Stimulated activated CD4-positive, alpha-beta T cell treated with anti-CD3 and anti-CD28 coated beads, Interleukin-1b, Interleukin-23, amount 100 ng/mL, for 24 hours (primary cell): ENCODE results near the gene EXTL2.
"Not testable (repeated sequence)": the region's sequence is repeated elsewhere in the genome, so short reads cannot be mapped to it uniquely, and the experiment has no call there.

ENCODE experiments used
- DNase-seq, 4 experiments: peaks; one replicate each; pipeline ENCODE4 v3.0.0-alpha.2; 2020; ENCODE audit warnings: low read depth in 4 of 4, low spot score in 1 of 4

The EXTL2 gene

DNA sequence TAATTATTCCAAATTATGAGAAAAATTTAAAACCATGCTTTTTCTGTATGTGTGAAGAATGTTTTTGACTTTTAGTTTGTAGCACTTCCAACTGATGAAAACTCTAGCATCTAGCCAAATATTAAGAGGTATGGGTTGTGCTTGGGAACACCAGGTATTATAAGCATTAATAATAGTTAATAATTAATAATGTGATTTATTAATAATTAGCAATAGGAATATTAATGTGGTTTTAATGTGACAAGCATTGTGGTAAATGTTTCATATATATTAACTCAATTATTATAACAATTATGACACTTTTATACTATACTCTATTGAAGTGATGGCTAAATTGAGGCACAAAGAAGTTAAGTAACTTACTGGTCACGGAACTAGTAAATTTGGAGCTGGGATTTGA, 9.1 kb upstream of the EXTL2 start:
- DNase-seq, result no peak

DNA sequence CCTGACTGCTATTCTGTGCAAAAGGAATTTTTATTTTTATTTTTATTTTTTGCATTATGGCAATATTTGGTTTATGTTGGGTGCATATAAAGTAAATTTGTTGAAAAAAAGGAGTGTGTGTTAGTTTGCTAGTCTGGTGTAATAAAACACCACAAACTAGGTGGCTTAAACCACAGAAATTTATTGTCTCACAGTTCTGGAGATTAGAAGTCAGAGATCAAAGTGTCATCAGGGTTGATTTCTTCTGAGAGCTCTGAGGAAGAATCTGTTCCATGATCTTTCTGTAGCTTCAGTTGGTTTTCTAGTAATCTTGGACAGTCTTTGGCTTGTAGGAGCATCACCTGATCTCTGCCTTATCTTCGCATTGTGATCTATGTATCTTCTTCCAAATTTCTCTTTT, 7.7 kb upstream of the EXTL2 start:
- DNase-seq, result no peak

DNA sequence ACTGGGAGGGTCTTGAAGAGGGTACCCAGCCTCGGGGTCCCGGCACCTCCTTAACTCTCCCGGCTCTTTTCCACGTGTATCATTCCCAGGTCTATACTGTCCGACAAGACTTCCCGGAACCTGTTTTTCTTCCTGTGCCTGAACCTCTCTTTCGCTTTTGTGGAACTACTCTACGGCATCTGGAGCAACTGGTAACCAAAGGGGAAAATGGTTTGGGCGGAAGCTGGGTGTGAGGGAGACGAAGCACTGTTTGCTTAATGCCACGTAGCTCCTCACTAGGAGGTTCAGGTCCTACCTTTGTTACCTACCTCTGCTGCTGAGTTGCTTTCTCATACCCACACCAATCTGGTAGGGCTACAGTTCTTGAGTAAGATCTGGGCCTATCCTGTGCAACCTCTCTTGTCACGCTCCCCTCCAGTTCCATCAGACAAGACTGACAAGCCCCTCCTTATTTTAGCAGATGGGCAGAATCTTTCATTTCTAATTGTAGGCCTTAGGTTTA, 1.9 kb upstream of the EXTL2 start:
- peak in 3 of 4 experiments; percentile 8 to 15 (median 13) for DNase-seq

DNA sequence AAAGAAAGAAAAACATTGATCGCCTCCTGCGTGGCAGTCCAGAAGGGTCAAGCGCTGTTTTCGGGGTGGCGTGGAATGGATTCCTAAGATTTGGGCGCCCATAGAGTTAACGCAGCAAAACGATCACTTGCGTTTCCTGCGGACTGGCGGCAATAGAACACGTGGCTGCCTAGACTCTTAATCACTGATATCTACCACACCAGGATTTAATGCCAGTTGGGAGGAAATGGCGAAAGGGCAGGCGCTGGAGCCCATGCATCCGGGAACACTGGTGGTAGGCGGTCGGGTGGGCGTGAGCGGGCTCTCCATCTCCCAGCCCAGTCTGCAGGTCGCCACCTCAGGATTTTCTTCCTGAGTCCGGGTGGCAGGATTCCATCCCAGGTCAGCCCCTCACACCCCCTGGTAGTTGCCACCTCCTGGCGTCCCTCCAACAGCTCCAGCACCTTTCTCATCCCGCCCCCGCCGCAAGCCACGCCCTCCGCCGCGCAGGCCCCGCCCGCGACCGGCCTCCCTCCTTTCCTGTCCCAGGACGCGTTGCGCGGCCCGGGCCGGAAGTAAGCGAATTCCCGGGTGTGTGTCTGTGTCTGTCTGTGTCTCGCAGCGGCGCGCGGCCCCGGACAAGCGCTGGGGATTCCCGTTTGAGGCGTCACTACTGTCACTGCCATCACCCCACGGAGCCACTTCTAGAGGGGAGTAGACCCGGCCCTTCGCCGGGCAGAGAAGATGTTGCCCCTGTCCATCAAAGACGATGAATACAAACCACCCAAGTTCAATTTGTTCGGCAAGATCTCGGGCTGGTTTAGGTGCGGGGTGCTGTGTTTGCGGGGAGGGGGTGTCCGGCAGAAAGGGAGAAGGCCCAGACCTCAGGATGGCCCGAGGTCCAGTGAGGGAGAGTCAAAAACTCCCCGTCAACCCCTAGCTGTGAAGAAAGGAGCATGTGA, 1.2 kb upstream of the EXTL2 start, which contains the start of gene SLC30A7:
TSS of gene SLC30A7 (plus strand) at position 551 of the 941 bp plus-strand sequence. CDS start at position 724, 173 bp downstream.
- DNase-seq, result peak; percentile 86 to 98 (median 96)

DNA sequence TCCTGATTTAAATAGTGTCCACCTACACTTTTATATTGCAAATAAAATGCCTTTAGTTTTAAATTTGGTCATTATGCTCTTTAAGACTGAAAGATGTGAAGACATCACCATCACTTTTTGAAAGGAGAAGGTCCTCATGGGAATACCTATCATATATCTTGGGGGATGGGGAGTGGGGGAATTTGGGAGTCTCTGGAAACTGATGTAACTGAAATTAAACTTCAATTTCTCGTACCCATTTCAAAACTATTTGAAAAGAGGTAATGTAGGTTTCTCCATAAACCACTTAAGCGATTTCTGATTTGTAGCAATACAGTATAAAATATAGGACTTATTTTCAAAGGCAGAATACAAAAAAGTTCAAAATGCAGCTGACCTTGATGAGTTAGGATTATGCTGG, 924 bp downstream of the EXTL2 start:
- DNase-seq, result no peak

DNA sequence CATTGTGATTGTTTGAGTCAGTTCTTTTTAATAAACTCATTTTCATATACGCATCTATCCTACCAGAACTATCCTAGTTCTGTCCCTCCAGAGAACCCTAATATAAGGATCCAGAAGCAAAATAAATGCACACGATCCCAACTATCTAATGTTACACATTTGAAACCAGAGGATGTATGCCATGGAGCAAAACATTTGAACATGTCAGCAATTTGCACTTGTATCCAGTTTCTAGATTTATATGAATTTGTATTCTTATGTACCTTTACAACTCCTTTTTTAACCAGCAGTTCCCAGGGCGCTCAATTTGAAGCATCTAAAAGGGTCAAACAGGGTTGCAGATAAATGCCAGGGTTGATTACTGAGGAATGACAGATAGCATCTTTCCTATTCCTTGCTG, 2.1 kb downstream of the EXTL2 start:
- no peak for DNase-seq

DNA sequence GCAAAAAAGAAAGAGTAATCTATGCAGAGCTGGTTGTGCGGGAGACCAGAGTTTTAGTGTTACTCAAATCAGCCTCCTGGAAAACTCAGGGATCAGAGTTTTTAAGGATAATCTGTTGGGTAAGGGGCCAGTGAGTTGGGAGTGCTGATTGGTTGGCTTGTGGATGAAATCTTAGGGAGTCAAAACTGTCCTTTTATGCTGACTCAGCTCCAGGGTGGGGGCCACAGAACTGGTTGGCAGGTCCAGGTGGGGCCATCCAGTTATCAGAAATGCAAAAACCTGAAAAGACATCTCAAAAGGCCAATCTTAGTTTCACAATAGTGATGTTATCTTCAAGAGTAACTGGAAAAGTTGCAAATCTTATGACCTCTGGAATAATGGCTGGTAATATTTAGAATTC, 3.3 kb downstream of the EXTL2 start:
- no peak for DNase-seq

DNA sequence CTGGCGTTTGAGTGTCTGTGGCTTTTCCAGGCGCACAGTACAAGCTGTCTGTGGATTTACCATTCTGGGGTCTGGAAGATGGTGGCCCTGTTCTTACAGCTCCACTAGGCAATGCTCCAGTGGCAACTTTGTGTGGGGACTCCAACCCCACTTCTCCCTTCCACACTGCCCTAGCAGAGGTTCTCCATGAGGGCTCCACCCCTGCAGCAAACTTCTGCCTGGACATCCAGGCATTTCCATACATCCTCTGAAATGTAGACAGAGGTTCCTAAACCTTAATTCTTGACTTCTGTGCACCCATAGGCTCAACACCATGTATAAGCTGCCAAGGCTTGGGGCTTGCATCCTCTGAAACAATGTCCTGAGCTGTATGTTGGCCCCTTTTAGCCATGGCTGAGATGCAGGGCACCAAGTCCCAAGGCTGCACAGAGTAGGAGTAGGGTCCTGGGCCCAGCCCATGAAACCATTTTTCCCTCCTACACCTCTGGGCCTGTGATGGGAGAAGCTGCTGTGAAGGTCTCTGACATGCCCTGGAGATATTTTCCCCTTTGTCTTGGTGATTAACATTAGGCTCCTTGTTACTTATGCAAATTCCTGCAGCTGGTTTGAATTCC, 4.7 kb downstream of the EXTL2 start:
- DNase-seq, result not testable (repeated sequence)

DNA sequence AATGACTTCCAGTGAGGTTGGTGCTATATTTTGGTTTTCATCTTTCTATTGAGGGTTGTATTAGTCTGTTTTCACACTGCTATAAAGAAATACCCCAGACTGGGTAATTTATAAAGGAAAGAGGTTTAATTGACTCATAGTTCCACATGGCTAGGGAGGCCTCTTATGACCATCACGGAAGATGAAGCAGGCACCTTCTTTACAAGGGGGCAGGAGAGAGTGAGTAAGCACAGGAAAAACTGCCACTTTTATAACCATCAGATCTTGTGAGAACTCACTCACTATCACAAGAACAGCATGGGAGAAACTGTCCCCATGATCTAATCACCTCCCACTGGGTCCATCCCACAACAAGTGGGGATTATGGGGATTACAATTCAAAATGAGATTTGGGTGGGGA, 5.6 kb downstream of the EXTL2 start:
- not testable (repeated sequence) for DNase-seq

DNA sequence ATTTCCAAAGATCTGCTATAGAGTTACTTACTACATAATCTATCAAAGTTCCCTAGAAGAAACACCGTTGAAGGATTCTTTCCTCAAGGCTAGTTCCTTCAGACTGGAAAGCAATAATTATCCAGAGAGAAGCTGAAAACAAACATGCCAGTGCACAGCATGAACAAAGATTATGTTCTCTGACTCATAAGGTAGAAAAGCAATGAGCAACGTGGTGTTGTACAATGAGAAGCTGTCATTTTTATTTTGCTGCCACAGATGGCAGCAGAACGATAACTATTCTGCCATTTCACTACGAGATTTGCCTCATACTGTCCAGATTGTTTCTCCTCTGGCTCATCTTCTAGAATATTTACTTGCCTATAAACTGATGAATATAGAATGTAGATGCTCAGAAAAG, 10.7 kb downstream of the EXTL2 start:
- DNase-seq, result no peak

DNA sequence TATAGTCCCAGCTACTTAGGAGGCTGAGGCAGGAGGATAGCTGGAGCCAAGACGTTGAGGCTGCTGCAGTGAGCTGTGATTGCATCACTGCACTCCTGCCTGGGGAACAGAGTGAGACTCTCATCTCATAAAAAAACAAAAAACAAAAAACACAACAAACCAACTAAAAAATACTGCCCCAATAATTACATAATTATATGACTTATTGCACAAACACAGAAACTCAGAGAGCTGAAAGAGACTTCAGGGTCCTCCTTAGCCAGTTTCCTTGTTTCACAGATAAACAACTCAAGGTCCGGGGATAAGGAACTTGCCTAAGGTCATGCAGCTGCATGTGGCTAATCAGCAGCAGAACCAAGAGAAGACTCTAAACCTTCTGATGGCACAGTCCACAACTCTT, 11.9 kb downstream of the EXTL2 start:
- no peak for DNase-seq

DNA sequence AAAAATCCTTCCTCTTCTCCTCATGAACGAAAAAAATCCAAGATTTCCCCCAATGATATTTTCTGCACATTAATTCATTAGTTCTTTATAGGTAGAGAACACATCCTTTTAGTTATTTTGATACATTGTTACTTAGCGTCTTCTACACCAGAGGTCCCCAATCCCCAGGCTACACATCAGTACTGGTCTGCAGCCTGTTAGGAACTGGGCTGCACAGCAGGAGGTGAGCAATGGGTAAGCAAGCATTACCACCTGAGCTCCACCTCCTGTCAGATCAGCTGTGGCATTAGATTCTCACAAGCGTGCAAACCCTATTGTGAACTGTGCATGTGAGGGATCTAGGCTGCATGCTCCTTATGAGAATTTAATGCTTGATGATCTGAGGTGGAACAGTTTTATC, 13.0 kb downstream of the EXTL2 start:
- no peak for DNase-seq

DNA sequence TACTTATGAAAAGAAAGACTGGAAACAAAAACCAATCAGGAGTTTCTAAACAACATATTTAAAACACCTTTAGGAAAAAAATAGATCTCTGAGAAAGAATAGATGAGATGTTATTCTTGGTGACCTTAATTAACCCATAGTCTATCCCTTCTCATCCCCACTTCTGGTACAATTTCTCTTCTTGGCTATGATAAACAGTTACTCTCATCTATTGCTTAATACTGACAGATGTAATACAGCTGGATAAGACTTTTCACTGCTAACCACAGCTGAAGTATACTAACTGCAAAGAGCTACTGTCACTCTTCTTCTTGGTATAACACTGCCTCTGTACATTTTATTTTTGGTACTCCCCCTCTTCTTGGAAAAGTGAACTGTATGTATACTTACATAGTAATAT, 15.2 kb downstream of the EXTL2 start:
- no peak for DNase-seq

DNA sequence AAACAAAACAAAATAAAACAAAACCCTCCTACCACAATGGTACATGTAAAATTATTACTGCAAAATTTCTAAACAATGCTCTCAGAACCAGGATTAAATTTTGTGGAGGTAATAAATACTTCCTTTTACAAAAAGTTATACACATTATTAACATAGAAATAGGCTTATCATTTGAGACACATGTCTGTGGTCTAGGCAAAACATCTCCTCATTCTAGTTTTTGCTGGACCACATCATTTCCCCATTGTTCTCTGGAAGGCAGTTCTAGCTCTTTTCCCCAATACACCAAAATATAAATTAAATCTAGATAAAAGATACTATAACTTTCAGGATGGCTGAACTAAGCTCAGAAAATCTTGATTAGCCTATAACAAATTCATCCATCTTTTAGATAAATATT, 18.4 kb downstream of the EXTL2 start:
- no peak for DNase-seq

DNA sequence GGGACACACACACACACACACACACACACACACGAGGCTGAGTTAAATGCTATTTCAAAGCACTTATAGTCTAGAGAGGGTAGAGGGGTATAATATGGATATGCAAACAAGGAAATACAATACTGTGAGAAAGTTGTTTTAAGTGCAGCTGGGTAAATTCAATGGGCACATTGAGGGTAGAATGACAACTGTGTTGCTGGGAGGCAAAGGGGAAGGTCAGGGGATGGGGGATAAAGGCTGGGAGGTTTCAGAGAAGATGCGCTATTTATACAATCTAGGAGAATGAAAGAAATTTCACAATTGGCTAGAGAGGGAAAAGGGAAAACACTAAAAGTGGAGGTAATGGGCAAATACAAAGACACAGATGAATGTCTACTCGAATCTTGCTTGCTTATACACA, 19.4 kb downstream of the EXTL2 start:
- no peak for DNase-seq

DNA sequence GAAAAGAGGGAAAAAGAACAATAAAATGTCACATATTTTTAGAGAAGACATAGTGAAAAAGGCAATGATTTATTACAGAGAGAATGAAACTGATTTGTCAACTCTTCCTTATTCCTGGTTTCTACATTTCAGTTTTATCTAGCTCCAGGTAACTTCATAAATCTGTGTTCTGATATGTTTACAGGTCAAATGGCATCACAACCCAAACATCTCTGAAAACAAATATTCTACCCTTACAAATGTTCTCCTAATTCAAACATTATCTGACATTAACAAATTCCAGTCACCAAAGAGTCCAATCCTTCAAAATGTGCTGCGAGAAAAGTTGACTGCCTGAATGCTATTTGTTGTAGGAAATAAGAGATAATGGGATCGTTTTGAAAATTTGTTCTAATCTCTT, 20.2 kb downstream of the EXTL2 start:
- no peak for DNase-seq

DNA sequence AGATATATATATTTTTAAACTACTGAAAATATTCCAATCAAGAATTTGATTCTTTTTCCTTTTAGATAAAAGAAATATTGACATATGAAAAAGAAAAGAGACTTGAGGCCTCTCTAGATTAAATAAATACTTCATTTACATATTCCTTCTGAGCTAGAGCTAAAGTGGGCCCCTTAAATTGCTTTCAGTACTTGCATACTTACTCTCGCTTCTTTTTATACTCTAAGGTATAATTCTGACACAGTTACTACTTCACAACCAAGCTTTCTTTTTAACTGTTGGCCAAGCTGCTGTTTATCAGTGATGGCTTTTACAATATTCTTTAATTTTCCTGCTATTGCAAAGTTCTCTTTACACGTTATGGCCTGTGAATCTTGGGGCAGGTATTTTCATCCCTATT, 24.6 kb downstream of the EXTL2 start:
- DNase-seq, result no peak

DNA sequence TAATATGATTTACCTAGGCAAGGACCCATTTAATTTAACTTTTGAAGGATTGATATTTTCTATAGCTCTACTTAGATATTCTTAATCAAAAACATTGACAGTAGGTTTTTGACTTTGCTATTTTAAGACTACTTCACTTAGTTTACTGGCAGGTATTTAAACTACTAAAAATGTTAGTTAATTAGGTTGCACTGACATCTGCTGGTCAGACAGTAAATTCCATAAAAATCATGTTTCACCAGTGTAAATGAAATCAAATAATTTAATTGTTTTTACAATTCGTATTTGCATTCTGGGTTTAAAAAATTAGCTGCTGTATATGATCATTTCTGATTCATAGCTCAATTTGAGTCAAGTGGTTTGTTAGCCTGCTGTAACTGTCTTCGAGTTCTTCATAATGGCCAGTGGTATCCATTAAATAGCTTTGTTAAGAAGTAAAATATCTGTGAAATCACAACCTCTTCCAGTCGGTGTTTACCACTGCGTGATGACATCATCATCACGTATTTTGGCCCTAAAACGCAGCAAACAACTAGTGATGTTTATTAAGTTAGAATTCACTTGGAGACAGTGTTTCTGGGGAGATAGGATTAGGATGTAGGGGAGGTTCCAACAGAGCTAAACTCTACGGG, 26.2 kb downstream of the EXTL2 start:
- DNase-seq, result no peak

DNA sequence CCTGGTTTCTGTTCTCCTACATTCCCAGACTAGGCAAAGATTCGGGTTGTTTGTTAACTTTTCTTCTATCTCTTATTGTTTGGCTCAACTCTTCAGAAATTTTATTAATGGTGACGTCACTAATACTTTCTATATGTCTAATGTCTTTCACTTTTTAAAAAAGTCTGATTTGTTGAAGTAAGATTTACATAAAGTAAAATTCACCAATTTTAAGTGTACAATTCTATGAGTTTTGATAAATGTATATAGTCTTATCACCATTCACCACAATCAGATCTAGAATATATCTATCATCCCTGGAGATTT, 27.8 kb downstream of the EXTL2 start:
- no peak for DNase-seq

DNA sequence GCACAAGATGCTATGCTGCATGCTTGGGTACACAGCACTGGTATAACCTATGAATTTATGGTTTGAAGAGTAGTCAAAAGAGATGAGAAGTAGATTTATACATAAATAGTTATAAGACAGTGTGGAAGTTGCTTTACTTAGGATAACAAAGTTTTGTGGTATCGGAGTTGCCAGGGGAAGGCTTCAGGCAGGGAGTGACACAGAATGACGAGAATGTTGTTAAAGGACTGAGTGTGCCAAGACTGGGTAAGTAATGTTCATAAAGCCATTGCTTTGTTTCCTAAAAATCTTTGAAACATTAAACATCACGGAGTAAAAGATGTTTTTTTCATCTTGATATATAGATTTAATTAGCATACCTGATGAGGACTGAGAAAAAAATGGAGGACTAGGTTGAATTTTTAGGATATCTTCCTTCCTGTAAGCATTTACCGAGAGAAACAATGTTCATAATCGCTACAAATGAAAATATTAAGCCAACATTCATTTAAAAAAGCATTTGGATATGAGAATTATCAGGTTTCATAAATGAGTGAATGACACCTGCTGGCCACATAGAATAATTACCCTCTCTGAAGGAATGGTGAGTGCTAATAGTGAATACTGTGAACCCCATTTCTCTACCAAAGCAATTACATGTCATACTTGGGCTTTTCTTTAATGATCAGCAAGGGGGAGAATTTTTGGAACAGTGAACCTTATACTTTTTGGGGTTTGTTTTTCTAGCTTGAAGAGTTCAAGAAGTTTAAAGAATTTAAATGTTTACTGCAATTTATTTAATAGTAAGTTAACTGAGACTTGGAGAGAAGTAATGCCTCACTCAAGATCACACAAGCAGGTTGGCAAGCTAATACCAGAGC, 28.4 kb downstream of the EXTL2 start:
- no peak for DNase-seq

DNA sequence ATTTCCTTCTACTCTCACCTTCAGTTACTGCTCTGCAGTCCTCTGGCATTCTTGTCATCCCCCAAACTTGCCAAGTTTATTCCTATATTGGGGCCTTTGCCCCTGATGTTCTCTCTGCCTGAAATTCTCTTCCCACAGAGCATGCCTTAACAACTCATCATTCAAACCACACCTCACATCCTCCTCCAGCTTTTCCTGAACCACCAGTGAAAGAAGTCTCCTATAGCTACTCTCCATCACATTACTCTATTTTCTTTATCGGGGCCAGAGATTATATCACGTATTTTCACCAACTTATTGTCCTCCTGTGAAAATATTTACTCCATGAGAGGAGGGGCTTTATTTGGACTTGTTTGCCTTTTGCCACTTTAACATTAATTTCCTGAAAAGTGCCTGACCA, 32.1 kb downstream of the EXTL2 start:
- no peak for DNase-seq
